H1 (cell line): ENCODE measurements around the gene MICALL1. TPM values are rescaled to one million over a fixed set of nuclear protein-coding genes. Genes with fewer than 3 reads are reported as not detected.

ENCODE experiments used
- RFX5 ChIP-seq: IDR thresholded peaks from 2 replicates; pipeline ENCODE4 v1.6.1; 2011; ENCODE audit warnings: low read depth, low read length, improper control_type of control experiment, borderline replicate concordance
- SIX5 ChIP-seq: IDR thresholded peaks from 2 replicates; pipeline ENCODE4 v1.6.1; 2011; ENCODE audit warnings: mild to moderate bottlenecking, low read depth, low read length
- USF2 ChIP-seq: IDR thresholded peaks from 2 replicates; pipeline ENCODE4 v1.6.1; 2011; ENCODE audit warnings: low read length, improper control_type of control experiment
- polyA plus RNA-seq, 7 experiments: library from polyadenylated mRNA; depleted of rRNA in 3 of 7; stranded (reverse) in 5 of 7; unstranded in 2 of 7; fragments of >200 nt in 5 of 7; fragments of 200-250 nt in 2 of 7; gene quantifications; 1 replicate in 5 of 7; 2 replicates in 1 of 7; 4 replicates in 1 of 7; pipeline versions ENCODE4 v1.2.1 to v1.2.3, GENCODE V29; 2011 to 2013; ENCODE audit warnings: missing spikeins in 2 of 7, mixed read lengths in 2 of 7
- total RNA-seq: library from RNA; stranded (reverse); fragmentation: NEBNext Ultra II Directional; extraction: Animal tissue kit (Norgen Biotek cat#: 25700); gene quantifications from 2 replicates; pipeline ENCODE4 v1.2.1, GENCODE V29; 2021

Gene MICALL1
- total and polyA plus RNA-seq, 2 of the 8 experiments (the other 6 are each of a cell fraction or from before 2014, with no cell fraction given) = 17.7 to 32.1 TPM

DNA sequence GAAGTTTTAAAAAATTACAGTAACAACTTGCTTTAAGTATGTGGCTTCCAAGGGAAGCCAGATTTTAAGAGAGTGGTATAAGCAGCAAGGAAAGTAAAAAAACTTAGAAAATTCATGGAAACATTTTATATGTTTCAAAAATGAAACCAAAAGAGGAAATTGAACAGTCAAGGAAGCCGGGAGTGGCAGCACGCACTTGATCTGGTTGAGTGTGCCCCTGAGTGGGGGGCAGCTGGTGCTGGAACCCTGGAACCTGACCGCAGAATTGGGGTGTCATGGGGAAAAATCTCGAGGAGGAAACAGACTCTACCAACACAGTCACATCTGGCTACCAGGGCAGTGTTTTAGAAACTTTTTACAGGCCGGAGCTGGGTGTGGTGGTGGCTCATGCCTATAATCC is 14.0 kb downstream of the MICALL1 start (continued):
- TF ChIP-seq SIX5 (no peak), USF2 (no peak), RFX5 (no peak)
